D721Med (cell line): ENCODE data around the gene NRG3.

Experiments used
- DNase-seq: peaks from one replicate; pipeline ENCODE4 v3.0.0; 2011; ENCODE audit warnings: low spot score; ENCODE audit not compliant: insufficient read length
- FAIRE-seq: peaks from 2 replicates; lab custom pipeline; 2011; peaks lifted over from hg19 to GRCh38; lab: Jason Lieb, UNC
- CTCF ChIP-seq: IDR thresholded peaks from 2 replicates; pipeline ENCODE4 v1.5.1; 2012; ENCODE audit warnings: mild to moderate bottlenecking, control low read depth; ENCODE audit not compliant: insufficient read depth; ENCODE audit errors: missing control alignments

Gene NRG3

DNA sequence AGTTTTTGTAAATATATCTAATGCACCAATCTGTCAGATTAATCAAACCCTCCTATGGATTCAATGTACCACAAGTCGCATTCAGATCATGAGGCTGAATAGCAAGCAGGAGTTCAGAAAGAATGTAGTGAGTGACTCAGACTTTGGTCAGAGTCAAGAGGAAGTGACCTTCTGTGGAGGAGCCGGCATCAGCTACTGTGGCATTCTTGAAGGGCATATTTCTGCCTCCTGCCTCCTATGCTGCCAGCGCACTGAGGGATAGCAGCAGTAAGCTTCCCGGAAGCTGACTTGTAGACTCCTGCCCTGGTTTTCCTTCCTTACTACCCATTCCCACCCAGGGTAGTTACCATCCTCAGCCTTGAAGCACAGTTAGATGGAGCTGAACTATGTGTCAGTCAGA is 867.5 kb downstream of the NRG3 start:
- FAIRE-seq = no peak
- no peak for TF ChIP-seq CTCF

GRCh38 chr10:82742898-82743297 is 867.9 kb downstream of the NRG3 start:
- FAIRE-seq (no peak), DNase-seq (no peak)
- no peak for TF ChIP-seq CTCF

More for the DNA sequence above, 867.5 kb downstream of the NRG3 start:
- DNase-seq = no peak

GRCh38 chr10:82750538-82750937 is 875.5 kb downstream of the NRG3 start:
- FAIRE-seq = no peak
- DNase-seq = no peak
- TF ChIP-seq CTCF = no peak

DNA sequence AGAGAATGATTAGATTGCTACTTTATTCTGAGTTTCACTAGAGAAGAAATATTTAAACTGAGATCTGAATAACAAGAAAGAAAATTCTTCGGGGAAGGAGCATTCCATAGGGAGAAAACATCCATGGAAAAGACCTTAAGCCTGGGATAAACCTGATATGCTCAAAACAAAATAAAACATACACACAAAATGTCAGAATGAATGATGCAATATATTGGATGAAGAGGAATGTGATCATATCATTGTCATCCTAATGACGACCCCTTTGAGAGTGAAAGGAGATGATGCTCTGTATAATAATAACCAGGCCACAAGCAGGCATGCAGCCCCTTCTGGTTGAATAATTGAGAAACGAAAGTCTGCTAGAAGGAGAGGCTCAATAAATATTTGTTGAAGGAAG is 882.4 kb downstream of the NRG3 start:
- DNase-seq (no peak), FAIRE-seq (no peak)
- no peak for TF ChIP-seq CTCF

DNA sequence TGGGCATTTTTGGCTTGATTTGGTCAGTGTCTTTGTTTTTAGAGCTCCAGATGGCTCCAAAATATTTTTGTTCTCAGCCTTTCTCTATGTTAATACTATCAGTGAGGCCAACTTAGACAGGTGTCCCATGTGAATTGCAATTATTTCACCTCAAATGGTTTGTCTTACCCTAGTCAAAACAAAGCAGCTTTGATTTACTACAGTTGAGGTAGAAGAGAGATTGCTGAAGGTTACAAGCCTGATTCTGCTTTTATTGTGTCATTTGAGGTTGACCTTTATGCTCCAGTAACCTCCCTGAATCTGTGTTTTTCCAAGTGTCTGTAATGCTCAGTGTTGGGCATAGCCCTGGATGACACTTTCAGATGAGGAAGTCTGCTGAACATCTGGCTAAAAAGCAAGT is 882.9 kb downstream of the NRG3 start:
- FAIRE-seq = no peak
- DNase-seq = no peak
- TF ChIP-seq CTCF = no peak

GRCh38 chr10:82759050-82759449 is 884.1 kb downstream of the NRG3 start:
- DNase-seq (no peak), FAIRE-seq (no peak)
- TF ChIP-seq CTCF = no peak

DNA sequence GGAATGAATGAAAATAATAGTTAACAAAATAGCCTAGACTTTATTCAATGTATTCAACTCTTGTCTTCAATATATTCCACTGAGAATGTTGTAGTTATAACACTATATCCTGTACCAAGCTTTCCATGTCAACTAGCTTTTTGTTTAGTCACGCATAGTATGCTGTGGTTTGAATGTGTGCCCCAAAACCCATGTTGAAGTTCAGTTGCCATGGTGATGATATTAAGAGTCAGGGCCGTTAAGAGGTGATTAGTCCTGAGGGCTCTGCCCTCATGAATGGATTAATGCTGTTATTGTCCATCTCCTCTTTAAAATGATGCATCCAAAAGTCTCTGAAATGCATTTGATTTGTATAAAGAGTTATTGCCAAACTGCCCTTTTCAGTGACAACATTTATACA is 887.6 kb downstream of the NRG3 start:
- FAIRE-seq = no peak
- no peak for DNase-seq
- no peak for TF ChIP-seq CTCF
